AG10803 (cell line): Measurements from ENCODE around the gene FARP2.

Source experiments
- DNase-seq: peaks from one replicate; pipeline ENCODE4 v3.0.0; 2010; ENCODE audit warnings: low read depth
- H3K4me3 ChIP-seq: 2 replicates; pipeline ENCODE4 v1.5.1; 2011; ENCODE audit warnings: mild to moderate bottlenecking, low read length, control low read depth
- CTCF ChIP-seq: conservative IDR thresholded peaks from 2 replicates; pipeline ENCODE4 v1.5.1; 2011; ENCODE audit warnings: mild to moderate bottlenecking, low read length, control low read depth, inconsistent platforms

FARP2 gene

GRCh38 chr2:241355983-241356870, at the start of gene FARP2:
Gene FARP2, plus strand, starts transcription at chr2:241356285. Its CDS starts 16,823 bp downstream, at chr2:241373108.
- DNase-seq, result peak; percentile 98
- TF ChIP-seq CTCF, result no peak
- H3K4me3 ChIP-seq, result peak within 1 kb of the TSS; percentile 86

GRCh38 chr2:241307055-241307454, 49.0 kb upstream of the FARP2 start:
- no peak overlapping the region for H3K4me3 ChIP-seq
- TF ChIP-seq CTCF, result no peak
- DNase-seq, result no peak

GRCh38 chr2:241308267-241308666, 47.8 kb upstream of the FARP2 start:
- no peak overlapping the region for H3K4me3 ChIP-seq
- no peak for TF ChIP-seq CTCF
- peak; percentile 55 for DNase-seq

- no peak for TF ChIP-seq CTCF
- H3K4me3 ChIP-seq, result no peak overlapping the region
- DNase-seq, result no peak
Observed at GRCh38 chr2:241308832-241309500, 47.1 kb upstream of the FARP2 start.

- TF ChIP-seq CTCF, result no peak
- H3K4me3 ChIP-seq, result no peak overlapping the region
- peak; percentile 58 for DNase-seq
Observed at GRCh38 chr2:241309684-241310117, 46.4 kb upstream of the FARP2 start.

- no peak for TF ChIP-seq CTCF
- no peak overlapping the region for H3K4me3 ChIP-seq
- no peak for DNase-seq
Observed at GRCh38 chr2:241310917-241311566, 45.0 kb upstream of the FARP2 start.
